ENCODE measurements around the gene BAIAP2.

DNA sequence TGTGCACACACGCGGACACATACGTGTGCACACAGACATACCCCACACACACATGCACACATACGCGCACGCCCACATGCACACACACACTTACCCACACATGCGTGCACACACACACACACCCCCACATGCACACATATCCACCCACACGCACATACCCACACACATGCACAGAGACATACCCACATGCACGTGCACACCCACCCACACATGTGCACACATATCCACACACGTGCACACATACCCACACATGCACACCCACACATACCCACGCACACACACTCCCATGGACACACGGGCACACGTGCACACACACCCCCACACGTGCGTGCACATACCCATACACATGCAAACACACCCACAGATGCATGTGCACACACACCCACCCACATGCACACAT, 103.1 kb downstream of the BAIAP2 start:
- TF ChIP-seq, protein P1, sequence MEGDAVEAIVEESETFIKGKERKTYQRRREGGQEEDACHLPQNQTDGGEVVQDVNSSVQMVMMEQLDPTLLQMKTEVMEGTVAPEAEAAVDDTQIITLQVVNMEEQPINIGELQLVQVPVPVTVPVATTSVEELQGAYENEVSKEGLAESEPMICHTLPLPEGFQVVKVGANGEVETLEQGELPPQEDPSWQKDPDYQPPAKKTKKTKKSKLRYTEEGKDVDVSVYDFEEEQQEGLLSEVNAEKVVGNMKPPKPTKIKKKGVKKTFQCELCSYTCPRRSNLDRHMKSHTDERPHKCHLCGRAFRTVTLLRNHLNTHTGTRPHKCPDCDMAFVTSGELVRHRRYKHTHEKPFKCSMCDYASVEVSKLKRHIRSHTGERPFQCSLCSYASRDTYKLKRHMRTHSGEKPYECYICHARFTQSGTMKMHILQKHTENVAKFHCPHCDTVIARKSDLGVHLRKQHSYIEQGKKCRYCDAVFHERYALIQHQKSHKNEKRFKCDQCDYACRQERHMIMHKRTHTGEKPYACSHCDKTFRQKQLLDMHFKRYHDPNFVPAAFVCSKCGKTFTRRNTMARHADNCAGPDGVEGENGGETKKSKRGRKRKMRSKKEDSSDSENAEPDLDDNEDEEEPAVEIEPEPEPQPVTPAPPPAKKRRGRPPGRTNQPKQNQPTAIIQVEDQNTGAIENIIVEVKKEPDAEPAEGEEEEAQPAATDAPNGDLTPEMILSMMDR (IDR thresholded peaks at IDR 0.05) = no peak
- no peak for TF ChIP-seq EP300 (IDR thresholded peaks at IDR 0.05)
- TF ChIP-seq POLR2A (IDR thresholded peaks at IDR 0.05) = no peak
- no peak for TF ChIP-seq POLR2AphosphoS5 (IDR thresholded peaks at IDR 0.05)
